ENCODE measurements around the gene CYP24A1.

CYP24A1 gene

DNA sequence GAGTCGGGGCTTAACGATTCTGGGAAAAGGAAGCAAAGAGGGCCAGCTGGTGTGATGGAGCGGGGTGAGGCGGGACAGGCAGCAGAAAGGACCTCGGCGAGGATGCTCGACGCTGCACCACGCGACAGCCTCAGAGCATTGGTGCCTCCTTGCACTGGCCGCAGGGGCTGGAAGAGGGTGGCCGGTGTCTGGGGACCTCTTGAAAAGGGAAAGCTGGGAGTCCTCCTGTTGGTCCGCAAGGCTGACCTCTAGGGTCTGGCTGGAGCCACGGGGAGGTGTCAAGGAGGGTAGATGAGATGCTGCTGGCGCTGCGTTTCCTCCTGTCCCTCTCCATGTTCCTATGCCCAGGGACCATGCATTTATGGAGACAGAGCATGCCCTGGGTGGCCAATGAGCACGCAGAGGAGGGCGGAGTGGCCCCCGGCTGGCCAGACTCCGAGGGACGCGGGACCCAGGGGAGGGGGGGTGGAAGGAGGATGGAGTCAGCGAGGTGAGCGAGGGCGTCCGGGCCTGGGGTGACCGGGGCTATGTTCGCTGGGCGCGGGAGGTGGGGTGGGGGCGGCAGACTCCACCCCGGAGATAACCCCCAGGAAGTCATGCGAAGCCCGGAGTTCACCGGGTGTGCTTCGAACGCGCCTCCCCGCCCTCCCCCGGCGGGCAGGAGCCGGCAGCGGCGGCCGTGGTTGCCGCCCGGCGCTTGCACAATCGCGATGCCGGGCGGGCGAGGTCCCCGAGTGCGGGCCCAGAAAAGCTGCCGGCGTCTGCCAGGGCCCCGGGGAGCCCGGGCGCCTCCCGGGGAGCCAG lies at the start of gene CYP24A1:
CYP24A1 (minus strand) TSS at position 334 of the 804 bp plus-strand sequence. CDS start 407 bp downstream, outside the sequence.
- in situ Hi-C loops (cut with MboI; ENCODE audit: low sequenced_read_pairs), result no loop called here

DNA sequence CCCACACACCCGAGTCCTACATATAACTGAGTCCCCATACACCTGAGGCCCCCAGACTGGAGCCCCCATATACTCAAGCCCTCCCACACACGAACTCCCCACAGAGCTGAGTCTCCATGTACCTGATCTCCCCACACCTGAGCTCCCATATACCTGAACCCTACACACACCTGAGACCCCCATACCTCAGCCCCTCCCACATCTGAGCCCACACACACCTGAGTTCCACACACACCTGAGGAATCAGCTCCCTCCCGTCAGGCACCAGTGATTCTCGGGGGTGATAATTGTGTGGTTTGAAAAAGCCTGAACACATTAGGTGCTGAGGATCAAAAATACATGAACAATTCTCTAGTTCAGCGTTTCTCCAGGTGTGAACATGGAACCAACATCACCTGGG lies 49.5 kb upstream of the CYP24A1 start:
- in situ Hi-C loops (cut with MboI; ENCODE audit: low sequenced_read_pairs), result loop anchor here (25.0 kb wide), 1 partner anchor 661 kb away; no protein-coding TSS in a partner anchor

DNA sequence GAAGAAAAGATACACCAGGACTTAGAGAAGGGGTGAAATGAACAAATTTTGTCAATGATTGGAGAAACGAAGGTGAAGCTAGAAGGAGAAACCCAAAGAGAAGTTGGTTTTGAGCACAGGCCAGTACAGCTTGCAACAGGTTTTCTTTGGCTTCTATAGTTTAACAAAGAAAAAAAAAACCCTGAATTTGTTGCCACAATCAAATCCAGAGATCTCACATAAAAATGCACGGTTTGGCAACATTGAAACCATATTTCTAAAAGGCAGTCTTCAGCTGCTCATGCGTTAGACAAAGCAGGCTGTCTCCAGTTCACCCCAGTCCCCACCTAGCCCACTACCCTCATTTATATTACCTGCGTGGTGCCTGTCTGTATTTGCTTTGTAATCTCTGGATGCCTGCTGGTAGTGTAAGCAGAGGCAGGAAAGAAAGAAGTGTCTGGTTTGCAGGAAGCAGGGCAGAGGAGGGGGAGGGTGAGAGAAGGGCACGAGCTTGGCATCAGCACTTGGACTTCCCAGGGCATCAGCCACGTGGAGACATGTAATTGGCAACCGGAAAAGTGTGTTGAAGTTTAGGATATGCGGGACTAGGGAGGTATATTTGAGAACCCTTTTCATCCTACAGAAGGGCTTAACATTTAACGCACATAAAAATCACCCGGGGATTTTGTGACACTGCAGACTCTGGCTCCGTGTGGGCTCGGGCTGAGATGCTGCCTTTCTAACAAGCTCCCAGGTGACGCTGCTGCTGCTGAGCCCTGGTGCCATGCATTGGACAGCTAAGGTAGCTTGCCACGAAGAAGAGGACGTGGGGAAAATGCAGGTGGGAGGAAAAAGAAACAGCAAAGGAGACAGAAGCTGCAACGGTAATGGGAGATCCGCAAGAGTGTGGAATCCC lies 48.5 kb upstream of the CYP24A1 start:
- in situ Hi-C loops (cut with MboI; ENCODE audit: low sequenced_read_pairs), result loop anchor here (25.0 kb wide), 1 partner anchor 660 kb away; no protein-coding TSS in a partner anchor

DNA sequence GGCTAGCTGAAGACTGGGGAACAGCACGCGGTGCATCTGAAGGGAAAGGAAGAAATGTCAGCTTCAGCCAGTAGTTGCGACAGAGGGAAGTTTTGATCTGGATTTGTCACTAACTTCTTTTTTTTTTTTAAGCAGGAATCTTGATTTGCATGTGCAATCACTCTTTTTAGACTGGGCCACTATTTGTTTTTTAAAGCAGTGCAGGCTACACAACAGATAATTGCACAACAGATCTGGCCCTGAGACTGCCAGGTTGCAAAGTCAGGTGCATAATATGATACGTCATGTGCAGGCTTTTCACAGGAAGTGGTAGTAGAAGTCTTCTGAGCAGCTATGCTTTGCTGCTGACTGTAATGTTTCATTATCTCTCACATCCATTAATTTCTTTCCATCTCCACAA lies 47.6 kb upstream of the CYP24A1 start:
- in situ Hi-C loops (cut with MboI; ENCODE audit: low sequenced_read_pairs), result loop anchor here (25.0 kb wide), 1 partner anchor 659 kb away; no protein-coding TSS in a partner anchor

DNA sequence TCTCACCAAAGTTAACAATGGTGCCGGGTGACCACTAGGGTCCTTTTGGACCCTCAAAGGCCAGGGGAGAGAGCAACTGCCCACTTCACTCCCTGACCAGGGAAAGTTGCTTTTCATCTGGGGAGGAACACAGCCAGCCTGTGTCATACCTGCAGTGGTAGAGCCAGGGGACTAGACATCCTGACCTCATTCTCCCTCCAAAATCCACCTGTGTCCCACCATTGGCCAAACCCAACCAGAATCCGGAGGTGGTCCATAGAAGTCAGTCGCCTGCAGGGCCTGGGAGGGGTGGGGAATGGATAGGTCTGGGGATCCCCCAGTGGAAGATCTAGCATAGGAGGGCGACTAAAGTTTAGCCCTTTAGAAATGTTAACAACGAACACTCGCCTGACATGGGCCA lies 46.9 kb upstream of the CYP24A1 start:
- in situ Hi-C loops (cut with MboI; ENCODE audit: low sequenced_read_pairs), result loop anchor here (25.0 kb wide), 1 partner anchor 658 kb away; no protein-coding TSS in a partner anchor

DNA sequence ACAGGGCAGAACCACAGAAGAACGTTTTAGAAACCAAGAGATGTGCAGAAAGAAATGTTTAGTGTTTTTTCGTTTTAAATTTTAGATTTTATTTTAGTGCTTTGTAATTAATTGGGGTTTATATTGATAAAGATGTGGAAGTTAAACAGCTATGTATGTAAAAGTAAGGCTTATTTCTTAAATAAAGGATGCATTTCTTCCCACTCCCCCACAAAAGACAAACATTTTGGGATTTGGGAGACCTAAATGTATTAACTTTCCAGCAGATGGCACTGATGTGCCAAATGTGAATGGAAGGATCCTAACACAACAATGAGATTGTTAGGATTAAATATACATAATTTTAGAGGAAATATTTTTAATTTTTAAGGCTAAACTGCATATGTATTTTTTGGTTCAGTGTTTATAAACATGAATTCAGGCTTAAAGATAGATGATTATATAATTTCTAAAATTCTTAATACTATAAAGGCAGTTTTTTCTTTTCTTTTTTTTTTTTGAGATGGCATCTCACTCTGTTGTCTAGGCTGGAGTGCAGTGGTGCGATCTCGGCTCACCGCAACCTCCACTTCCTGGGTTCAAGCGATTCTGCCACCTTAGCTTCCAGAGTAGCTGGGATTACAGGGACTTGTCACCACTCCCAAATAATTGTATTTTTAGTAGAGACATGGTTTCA lies 46.1 kb upstream of the CYP24A1 start:
- in situ Hi-C loops (cut with MboI; ENCODE audit: low sequenced_read_pairs), result loop anchor here (25.0 kb wide), 1 partner anchor 658 kb away; no protein-coding TSS in a partner anchor

DNA sequence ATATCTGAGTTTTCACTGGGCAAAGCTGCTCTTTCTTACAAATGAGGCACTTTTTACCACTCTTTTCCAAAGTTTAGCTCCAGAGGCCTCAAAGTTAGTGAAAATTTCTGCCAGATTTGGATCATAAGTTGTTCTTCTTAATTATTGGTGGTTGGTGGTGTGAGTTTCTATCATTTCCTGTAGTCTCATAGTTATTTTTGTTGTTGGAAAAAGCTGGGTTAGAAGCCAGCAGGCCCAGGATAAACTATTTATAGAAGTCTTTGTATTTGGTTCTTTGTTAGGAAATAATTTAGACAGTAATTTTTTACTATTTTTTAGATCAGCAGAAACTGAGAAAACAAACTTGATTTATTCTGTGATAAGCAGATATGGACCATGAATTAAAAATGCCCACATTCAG lies 44.7 kb upstream of the CYP24A1 start:
- in situ Hi-C loops (cut with MboI; ENCODE audit: low sequenced_read_pairs), result loop anchor here (25.0 kb wide), 1 partner anchor 656 kb away; no protein-coding TSS in a partner anchor

DNA sequence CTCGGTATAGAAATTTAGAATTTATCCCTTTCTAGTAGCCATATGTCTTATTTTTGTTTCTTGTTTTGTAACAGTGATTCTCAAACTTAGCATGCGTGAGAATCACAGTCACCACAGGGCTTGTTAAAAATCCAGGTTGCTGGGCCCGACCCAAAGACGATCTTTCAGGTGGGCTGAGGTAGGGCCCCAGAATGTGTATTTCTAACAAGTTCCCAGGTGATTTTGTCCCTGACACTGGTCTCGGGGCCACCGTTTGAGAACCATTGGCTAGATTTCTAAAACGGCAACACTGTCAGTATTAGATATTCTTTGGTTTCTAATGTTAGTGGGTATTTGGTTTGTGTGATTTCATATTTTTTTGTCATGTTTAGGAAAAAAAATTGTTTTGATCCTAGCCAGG lies 44.0 kb upstream of the CYP24A1 start:
- in situ Hi-C loops (cut with MboI; ENCODE audit: low sequenced_read_pairs), result loop anchor here (25.0 kb wide), 1 partner anchor 655 kb away; no protein-coding TSS in a partner anchor

DNA sequence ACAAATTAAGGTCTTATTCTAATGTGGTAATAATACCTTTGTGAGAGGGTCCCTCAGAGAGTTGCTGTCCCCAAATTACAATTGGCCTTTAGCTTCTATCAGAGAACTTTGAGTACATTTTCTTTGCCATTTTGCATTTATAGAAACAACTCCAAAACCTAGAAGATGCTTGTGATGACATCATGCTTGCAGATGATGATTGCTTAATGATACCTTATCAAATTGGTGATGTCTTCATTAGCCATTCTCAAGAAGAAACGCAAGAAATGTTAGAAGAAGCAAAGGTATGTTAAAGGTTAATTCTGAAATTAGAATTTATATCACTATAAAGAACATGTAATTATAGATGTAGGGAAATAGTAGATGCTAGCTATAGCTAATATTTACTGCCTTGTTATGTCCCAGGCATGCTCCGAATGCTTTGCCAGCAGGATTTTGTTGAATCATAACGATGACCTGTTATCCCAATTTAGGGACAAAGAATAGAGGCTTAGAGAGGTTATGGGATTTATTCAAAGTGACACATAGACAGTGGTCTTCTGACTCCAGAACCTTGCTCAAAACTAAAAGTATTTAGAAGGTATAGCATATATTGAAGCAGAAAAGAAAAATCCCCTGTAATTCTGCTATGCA lies 41.5 kb upstream of the CYP24A1 start:
- in situ Hi-C loops (cut with MboI; ENCODE audit: low sequenced_read_pairs), result loop anchor here (25.0 kb wide), 1 partner anchor 653 kb away; no protein-coding TSS in a partner anchor

DNA sequence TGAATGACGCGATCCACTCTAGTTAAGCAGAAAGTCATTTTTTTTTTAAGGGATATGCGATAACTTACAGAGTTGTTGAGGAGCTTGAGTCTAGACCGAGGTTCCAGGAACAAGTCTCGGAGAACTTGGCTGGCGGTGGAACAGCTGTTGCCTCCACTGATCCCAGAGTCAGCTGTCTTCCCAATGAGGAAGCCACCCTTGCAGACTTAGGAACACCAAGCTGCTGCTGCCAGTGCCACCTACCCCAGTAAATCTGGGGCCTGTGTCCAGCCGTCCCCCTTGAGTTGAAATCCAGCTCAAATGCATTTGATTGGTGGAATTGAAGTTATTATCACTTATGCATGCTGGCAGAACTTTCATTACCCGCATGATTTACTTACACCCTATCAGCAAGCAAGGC lies 40.8 kb upstream of the CYP24A1 start:
- in situ Hi-C loops (cut with MboI; ENCODE audit: low sequenced_read_pairs), result loop anchor here (25.0 kb wide), 1 partner anchor 652 kb away; no protein-coding TSS in a partner anchor

DNA sequence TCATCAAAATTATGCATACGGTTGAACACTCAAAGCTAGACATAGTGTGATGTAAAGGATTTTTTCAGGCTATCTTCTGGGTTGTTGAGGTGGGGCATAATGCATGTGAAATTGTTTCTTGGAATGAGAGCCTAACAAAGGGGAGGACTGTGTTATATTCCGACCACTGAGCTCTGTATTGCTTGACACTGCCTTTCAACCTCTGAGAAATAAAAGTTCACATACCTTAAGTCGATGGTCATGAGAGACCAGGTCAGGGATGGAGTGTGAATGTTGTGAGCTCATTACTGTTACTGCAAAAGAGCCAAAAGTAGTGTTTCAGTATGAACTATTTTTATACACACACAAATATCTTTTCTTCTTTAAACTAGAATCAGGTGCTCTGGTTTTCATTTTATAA lies 39.1 kb upstream of the CYP24A1 start:
- in situ Hi-C loops (cut with MboI; ENCODE audit: low sequenced_read_pairs), result loop anchor here (25.0 kb wide), 1 partner anchor 651 kb away; no protein-coding TSS in a partner anchor

DNA sequence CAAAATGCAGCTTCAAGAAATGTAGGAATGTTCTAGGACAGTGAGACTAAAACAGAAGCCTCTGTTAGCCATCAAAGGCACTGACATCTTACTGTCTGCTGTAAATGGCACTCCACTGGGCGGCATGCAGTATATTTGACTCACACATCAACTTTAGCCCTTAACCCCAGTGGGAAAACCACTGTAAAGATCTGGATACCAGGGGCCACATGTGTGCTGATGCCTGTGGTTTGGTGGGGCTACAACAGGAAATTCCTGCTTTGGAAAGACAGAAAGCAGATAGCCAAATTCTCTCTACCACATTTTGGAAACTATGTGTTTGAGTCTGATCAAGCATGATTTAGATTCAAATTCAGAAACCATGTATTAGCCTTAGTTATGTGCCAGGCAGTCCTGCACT lies 38.4 kb upstream of the CYP24A1 start:
- in situ Hi-C loops (cut with MboI; ENCODE audit: low sequenced_read_pairs), result loop anchor here (25.0 kb wide), 1 partner anchor 650 kb away; no protein-coding TSS in a partner anchor

DNA sequence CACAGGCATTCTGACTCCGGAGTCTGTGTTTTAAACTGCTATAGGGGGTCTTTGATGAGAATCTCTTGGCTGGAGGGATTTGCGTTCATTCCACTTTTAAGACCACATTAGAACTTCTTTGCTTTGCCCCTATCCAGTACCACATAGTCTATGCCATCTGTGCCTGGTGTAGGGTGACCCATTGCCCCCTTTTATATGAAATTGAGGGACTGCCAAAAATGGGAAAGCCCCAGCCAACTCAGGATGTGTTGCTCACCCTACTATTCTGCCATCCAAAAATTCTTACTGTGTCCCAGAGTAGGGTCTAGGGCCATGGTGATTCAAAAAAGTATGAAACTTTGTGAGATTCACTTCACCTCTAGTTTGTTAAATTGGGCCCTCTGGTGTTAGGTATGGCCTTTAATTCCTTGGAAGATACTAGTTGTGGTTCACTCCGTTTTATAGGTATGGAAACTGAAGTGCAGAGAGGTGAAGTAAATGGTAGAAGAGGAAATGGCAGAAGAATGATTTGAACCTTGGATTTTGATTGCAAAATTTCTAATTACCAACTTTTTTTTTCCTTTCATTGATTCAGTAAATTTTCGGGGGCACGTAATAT lies 35.5 kb upstream of the CYP24A1 start:
- in situ Hi-C loops (cut with MboI; ENCODE audit: low sequenced_read_pairs), result loop anchor here (25.0 kb wide), 1 partner anchor 647 kb away; no protein-coding TSS in a partner anchor

DNA sequence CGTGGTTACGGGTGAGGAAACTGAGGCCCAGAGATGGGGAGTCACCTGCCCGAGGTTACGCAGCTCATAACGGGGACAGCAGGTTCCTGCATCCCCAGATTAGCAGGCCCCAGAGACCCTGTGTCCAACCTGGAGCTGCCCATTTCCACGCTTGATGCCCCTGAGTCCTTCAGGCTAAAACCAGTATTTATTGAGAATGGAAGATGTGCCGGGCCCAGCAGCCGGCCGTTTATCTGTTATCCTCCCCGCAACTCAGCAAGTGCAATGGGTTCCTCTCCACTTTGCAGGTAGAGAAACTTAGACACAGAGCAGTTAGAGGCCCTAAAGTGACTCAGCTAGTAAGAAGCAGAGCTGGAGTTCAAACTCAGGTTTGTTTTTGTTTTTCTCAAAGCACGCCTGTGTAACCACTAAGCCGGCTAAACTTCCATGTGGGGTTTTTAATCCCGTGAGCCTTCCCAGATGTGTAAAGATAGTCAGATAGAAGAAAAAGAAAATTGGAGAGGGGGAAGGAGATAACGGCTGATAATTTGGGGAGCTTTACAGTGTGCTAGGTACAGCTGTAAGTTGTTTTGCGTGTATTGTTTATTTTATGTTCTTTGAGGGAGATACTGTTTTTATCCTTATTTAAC lies 34.9 kb upstream of the CYP24A1 start:
- in situ Hi-C loops (cut with MboI; ENCODE audit: low sequenced_read_pairs), result loop anchor here (25.0 kb wide), 1 partner anchor 646 kb away; no protein-coding TSS in a partner anchor

DNA sequence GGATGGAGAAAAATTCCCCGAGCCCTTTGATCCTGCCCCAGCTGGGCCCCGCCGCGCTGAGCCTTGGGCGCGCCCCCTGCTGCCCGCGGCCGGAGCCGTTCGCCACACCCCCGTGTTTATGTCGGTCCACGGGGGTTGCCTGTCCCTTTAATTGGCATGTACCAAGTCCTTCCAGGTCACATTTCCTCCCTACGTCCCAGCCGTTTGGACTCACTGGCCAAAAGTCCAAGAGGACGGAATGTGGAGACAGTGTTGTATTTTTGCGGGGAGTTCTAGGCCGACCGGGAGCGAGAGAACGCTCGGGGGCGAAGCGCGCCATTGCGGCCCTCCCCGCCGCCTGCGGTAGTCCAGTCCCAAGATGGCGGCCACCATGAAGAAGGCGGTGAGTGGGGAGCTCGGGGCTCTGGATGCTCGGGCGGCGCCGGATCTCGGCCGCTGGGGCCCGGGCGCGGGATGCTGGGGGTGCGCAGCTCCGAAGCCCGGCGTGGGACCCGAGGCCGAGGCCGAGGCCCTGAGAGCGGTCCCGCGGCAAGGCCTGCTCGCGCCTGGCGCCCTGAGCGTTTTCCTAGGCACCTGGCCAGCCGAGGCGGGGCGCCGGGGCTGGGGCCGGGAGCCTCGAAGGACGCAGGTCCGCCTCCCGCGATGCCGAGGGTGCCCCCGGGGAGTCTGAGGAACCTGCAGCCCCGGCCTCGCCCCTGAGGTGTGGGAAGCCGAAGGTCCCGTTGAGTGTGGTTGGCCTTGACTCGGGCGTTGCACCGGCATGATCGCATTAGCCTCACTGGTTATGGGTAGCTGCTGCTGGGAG lies 34.2 kb upstream of the CYP24A1 start, which contains the start of gene PFDN4:
PFDN4 (plus strand) TSS at position 345 of the 805 bp plus-strand sequence; CDS start at position 359, 14 bp downstream.
- in situ Hi-C loops (cut with MboI; ENCODE audit: low sequenced_read_pairs), result loop anchor here (25.0 kb wide), 1 partner anchor 646 kb away; no protein-coding TSS in a partner anchor

DNA sequence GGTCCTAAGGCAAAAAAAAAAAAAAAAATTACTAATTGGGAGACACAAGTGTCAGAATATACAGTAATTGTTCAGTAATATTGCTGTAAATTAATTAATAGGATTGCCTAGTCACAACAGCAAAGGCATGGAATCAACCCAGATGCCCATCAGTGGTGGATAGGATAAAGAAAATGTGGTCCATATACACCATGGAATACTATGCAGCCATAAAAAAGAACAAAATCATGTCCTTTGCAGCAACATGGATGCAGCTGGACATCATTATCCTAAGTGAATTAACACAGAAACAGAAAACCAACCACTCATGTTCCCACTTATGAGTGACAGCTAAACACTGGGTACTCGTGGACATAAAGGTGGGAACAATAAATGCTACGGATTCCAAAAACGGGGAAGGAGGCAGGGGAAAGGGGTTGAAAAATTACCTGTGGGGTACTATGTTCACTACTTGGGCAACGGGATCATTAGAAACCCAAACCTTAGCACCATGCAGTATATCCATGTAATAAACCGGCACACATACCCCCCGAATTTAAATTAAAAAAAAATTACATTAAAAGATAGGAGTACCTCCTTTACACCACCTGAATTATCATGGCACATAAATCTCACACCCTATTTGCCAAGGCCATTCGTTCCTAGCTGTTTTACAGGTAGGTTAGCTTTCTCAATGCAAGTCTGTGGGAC lies 33.4 kb upstream of the CYP24A1 start:
- in situ Hi-C loops (cut with MboI; ENCODE audit: low sequenced_read_pairs), result loop anchor here (25.0 kb wide), 1 partner anchor 645 kb away; no protein-coding TSS in a partner anchor

DNA sequence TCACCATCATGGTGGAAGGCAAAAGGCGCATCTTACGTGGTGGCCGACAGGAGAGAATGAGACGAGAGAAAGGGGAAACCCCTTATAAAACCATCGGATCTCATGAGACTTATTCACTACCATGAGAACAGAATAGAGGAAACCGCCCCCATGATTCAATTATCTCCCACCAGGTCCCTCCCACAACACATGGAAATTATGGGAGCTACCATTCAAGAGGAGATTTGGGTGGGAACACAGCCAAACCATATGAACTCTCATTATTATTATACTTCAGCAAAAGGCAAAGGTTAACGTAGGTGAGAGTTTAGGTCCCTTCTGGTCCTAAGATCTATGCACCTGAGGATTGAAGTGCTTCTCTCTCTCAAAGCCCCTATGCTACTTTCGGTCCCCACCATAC lies 31.7 kb upstream of the CYP24A1 start:
- in situ Hi-C loops (cut with MboI; ENCODE audit: low sequenced_read_pairs), result loop anchor here (25.0 kb wide), 1 partner anchor 643 kb away; no protein-coding TSS in a partner anchor
